HCEC 1CT (cell line): Measurements from ENCODE around the gene TSPAN11.
"Not testable (repeated sequence)": the region's sequence is repeated elsewhere in the genome, so short reads cannot be mapped to it uniquely, and the experiment has no call there.

Experiments used
- DNase-seq: peaks from one replicate; pipeline ENCODE4 v3.0.0-alpha.2; 2017

TSPAN11 gene

DNA sequence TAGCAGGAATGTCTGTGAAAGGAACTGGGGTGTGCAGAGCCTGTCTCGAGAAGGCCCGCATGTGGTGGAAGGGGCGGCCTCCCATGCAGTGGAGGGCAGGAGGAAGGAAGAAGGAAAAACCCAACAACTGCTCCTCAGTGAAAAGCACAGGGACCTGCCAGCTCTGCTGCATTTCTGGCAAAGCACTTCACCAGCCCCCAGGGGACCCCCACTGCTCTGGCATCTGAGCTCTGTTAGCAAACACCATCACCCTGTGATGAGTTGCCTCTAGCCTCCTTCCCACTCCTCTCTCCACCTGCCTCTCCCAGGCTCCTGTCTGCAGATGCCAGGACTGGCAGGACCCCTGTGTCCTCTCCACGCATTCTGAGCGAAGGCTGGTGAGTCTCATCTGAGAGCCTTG, 78.1 kb downstream of the TSPAN11 start:
- DNase-seq = no peak

DNA sequence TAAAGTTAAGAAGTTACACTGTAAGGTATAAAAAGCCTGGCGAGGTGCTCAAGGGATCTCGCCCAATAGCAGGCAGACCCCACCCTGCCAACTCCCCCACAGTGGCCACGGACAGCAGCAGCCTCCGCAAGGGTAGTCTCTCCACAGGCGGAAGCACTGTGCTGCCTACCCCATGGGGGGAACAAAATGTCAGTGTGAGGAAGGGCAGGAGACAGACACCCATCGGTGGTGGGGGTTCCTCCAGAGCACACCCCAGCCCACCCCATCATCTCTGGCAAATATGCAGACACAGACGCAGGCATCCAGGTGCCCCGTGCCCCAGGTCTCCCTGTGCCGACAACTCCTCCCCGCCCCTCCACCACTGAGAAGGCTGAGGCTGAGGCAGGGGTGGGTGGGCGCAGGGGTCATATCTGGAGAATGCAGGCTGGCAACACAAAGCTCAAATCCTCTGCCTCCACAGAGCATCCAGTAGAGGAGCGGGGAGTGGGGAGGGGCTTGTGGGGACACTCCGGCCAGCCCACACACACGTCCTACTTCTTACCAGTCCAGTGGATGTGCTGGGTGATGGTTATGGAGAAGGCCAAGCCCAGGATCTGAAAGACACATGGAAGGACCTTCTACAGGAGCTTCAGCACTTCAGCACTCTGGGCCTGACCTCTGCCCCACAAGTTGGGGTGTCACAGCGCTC, 78.9 kb downstream of the TSPAN11 start:
- DNase-seq = no peak

DNA sequence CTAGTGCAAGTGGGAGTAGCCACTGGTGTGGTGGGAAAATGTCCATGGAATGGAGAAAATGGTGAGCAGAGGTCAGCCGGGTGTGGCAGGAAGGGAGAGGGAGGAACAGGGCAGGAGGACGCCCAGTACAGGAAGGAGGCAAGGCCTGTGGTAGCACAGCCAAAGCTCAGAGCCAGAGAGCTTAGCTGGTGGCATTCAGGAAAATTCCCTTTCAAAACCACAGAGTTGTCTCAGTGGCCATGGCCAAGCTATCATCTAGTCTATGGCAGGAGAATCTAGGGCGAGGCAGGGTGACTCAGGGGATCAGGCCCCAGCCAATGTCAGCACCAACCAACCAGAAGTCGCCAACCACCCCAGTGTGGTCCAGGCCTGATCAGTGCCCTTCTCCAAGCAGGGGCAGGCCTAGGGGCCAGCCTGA, 79.4 kb downstream of the TSPAN11 start:
- DNase-seq = peak; percentile 55

DNA sequence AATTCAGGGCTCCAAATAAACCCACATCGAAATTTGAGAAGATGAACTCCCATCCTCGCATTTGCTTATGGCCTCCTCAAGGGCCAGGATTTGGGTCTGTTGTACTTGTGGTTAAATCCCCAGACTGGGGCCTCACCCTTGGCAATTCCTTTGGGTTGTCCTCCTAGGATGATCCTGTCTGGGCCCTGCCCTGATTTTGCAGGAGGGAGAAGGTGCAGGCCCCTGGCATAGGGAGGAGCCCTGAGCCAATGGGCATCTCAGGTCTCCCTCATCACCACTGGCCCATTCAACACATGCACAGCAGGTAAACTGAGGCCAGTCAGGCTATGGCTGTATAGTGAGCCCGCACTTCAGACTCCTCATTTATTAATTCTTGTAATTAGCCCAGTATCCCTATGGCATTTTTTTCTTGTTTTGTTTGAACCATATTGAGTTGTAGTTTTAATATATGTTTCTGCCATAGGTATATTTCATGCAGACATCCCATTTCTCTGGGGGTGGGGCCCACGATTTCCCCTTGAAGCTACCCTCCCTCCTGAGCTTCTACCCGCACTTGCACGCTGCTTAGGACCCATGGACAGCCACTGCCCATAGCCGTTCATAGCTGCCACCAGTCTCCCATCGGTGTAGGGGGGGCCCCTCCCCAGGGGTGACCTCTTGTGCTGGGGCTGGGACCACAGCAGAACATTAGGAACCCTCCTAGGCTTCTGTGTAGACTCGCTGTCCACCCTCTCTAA, 80.0 kb downstream of the TSPAN11 start:
- DNase-seq = no peak

DNA sequence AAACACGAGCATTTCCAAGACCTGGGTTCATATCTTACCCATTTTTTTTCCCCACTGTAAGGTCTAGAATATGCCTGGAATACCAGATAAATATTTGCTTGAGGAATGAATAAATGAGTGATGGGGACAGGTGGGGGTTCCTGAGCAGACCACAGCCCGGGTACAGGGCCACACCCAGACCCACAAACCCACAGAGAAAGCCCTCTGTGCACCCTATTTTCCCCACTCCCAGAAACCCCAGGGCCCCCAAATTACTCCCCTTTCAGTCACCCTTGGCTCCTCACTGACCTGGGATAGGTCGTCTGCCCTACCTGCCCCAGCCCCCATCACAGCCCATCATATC, 80.6 kb downstream of the TSPAN11 start:
- no peak for DNase-seq

DNA sequence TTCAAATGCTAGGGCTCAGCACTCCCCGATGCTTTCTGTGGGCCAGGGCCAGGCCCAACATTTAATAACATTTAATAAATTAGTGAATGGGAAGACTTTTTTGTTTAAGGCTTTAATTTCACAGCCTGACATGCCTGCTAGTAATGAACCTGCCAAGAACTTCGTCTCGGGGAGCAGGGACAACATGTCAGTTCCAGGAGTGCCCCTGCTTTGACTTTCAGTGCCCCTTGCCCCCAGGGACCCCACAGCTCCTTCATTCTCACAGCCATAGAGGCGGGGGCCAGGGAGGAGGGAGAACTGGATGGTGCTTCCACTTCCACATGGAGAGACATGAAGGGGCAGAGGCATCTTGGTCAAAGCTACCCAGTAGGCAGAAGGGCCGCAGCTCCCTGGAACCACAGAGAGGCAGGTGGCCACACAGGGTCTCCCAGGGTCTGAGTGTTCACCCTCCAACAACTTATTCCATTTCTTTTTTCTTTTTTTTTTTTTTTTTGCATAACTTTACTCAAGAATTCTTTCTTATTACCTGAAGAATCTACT, 81.2 kb downstream of the TSPAN11 start:
- no peak for DNase-seq

DNA sequence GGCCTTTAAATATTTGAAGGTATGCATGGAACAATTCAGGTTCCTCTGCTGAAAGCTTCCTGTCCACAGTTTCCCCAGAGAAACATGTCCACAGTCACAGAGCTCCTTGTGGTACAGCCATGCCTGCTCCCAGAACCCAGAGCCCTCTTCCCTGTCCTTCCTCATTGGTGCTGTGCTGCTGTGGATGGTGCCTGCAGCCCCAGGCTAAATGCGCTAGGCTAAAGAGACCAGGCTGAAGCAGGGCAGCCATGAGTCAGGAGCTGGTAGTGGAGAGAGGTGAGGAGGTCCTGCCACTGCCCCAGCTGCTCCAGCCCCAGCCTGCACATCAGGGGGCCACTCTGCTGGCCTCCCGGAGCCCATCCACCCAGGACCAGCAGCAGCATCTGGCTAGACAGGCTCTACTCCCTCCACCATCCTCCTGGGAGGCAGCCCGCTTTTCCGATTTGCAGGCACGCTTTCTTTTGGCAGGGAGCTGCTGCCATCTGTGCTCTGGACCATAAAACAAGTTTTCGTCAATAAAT, 81.8 kb downstream of the TSPAN11 start:
- DNase-seq = no peak

DNA sequence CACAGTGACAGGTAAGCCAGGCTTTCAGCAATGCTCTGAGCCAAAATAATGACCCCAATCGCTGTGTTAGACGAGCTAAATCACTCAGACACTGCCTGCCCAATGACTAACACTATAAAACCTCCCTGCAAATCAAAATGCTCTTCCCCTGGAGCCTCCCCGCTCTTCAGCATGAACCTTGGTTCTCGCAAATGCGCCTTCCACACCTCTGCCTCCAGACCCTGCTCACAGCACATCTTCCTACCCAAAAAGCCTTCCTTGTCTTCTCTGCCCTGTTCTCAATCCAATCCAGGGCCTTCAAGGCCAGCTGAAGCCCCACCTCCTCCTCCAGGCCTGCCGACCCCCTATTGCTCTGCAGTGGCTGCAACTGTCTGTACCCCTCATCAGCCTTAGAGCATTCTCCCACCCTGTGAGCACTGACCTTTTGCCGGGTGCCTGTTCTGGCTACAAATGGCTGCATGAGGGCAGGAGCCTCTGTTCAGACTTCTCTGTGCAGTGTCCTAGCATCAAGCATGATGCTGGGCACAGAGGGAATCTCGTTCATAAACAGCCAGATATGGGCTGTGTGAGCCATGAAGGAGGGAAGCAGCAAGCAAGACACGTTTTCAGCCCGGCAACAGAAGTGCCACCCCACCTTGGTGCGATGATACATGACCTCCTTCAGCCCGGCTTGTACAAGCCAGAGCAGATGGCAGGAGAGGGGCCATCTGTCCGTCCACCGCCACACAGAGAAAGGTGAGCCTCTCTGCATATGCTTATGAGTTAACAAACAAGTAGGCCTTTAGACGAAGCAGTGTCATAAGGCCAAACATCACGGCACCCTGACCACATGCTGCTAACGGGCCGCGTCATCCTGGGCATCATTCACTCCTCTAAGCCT, 82.7 kb downstream of the TSPAN11 start:
- DNase-seq = no peak

DNA sequence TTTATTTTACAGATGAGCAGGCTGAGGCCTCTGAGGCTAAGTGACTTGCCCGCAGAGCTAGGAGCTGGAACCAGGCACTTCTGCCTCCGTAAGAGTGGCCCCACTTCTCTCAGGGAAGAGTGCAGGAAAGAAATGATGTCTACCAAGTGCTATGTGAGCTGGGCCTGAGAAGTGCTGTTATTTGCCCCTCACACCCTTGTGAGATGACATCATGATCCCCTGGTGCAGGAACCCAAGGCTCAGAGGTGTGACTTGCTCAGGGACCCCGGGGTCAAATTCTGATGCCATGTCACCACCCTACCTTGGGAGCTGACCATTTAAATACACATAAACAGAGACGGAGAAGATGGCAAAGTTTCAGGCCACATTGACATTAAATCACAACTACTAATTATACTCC, 83.4 kb downstream of the TSPAN11 start:
- DNase-seq = no peak

DNA sequence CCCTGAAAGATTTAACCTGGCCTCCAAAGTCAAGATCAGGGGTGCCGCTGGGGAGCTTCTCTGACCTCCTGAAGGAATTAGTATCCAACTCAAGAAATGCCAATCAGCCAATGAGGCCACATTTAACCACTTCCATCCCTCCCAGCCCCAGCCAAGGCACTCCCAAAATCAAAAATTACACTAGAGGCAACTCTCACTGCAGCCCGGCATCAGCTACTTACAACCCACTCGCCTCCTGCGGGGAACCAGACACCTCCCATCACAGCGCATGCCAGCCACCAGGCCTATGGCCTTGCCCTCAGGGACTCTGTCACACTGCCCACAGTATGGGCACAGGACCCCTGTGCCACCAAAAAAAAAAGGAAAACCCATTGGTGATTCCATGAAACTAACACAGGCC, 84.8 kb downstream of the TSPAN11 start:
- no peak for DNase-seq

DNA sequence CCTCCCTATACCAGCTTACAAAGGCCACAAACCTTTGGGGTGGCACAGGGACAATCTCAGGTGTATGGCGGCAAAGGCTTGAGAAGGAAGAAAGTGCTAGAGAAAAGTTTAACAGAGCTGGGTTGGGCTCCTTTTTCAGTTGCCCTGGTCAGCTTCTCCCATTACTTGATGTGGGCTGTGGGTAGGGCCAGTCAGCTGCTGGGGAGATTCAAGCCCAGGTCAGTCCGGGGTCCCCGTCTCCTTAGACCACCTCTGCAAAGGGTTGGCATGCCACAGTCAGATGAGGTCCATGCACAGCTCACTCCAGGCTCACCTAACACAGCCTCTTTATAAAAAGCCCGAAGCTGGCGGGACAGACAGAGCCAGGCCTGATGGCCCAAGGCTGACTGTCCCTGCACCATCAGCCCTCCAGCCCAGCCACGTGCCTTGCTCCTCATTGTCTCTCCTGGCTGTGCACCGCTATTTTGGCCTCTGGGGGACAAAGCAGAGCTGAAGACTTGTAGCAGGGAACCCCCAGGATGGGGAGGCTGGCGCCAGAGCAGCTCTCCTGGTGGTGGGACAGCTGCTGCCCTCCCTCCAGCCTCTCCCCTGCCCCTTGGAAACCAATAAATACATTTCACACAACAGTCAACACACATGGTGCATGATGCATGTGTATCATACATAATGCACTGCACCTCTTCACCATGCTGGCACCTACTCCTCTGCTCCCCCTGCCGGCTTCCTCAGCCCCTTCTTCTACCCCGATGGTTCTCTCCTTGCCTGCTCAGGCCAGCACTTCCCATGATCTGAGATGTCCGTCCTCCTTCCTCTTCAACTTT, 85.4 kb downstream of the TSPAN11 start:
- no peak for DNase-seq

DNA sequence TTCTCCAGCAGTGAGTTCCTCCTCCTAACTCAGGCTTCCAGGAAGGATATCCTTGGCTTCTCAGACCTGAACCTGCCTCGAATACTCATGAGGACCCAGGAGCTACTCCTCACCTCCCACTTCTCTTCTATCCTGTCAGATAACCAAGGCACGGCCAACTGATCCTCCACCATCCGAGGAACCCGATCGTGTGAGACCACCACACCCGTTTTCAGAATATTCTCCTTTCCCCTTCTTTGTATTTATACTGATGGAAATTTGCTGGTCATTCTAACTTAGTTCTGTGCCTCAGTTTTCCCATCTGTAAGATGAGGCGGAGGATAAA, 86.0 kb downstream of the TSPAN11 start:
- DNase-seq = not testable (repeated sequence)

DNA sequence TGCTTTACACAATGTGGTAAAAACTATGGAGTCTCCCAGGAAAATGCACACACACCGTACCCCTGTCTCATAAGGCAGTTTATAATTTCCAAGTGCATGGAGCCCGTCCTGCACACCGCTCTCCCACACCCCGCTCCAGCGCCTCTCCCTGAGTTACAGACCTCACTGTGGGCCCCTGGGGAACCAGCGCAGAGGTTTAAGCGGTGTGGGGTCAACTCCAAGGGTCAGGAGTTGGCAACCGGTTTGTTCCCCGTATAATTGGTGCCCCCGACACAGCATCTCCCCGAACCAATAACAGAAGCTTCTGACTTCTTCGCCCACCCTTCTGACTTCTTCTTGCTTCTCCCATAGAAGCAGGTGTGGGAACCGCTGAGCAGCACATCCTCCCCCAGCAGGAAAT, 88.7 kb downstream of the TSPAN11 start:
- no peak for DNase-seq

DNA sequence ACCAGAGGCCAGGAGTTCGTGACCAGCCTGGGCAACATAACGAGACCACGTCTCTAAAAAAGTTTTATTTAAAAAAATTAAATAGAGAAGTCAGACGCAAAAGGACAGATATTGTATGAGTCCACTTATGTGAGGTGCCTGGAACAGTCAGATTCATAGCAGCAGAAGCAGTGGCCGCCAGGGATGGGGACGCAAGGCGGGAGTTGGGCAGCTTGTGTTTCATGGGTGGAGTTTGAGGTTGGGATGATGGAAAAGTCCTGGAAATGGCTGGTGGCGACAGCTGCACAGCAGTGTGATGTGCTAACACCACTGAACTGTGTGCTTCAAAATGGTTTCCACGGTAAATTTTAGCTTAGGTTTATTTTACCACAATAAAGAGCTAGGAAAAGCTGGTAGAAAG, 89.5 kb downstream of the TSPAN11 start:
- no peak for DNase-seq

DNA sequence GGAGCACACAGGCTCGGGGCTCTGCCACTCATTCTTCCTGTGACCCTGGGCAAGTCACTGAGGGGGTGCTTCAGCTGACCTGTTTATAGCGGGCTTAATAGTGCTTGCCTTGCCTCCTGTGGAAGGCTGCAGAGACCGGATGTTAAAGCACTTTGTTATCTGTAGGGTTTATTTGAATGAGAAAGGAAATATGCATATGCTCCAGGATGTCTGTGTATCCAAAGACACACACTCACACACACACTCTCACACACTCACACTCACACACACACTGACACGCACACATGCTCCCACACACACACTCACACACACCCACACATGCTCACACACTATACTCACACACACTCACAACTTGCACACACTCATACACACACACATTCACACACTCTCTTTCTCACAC, 91.0 kb downstream of the TSPAN11 start:
- DNase-seq = no peak

DNA sequence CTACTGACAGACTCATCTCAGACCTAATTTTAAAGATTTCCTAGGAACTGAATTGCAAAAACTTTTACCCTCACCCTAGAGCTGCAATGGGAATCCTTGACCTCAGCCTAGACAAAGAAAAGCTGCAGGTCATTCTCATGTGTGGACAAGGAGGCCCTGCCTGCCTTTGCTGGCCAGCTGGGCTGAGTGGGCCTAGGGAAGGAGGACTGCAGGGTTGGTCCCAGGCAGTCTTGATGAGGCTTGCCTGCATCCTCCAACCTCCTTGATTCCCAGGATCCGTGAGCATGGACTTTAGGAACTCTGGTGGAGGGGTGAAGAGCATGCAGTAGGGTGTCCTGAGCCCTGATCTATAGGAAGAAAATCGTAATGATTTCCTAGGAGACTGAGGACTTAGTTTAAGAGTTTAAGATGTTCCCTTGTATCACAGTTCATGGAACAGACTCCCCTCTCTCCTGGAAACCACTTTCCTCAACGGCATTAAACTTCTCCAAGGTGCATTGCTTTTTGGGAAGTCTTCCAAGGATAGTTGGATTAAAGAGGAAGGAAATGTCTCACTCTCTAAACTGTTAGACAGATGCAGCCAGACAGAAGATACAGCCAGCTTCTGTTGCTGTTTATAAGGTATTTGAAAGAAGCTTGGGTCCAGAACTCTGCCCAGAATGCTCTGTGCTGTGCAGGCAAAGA, 91.7 kb downstream of the TSPAN11 start:
- DNase-seq = no peak

DNA sequence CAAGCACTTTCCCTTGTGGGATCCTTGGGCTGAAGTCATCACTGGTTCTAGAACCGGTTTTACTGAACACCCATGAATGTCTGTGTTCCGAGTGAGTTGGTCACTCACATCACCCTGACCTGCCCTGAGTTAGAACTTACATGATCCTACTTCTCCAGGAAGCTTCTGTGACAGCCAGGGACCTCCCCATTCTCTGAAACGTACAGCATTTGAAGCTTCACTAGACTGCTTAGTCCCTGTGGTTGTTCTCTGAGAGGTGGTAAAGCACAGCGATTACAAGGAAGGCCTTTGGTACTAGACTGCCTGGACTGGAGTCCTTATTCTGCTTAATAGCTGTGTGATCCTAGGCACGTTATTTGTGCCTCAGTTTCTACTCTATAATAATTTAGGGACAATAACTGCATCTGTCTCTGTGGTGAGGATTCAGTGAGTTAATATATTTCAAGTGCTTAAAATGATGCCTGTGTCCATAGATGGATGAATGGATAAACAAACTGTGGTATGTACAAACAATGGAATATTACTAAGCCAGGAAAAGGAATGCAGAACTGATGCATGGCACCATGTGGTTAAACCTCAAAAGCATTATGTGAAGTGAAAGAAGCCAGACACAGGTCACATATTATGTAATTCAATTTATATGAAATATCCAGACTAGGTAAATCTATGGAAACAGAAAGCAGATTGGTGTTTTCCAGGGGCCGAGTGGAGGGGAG, 92.4 kb downstream of the TSPAN11 start:
- no peak for DNase-seq

DNA sequence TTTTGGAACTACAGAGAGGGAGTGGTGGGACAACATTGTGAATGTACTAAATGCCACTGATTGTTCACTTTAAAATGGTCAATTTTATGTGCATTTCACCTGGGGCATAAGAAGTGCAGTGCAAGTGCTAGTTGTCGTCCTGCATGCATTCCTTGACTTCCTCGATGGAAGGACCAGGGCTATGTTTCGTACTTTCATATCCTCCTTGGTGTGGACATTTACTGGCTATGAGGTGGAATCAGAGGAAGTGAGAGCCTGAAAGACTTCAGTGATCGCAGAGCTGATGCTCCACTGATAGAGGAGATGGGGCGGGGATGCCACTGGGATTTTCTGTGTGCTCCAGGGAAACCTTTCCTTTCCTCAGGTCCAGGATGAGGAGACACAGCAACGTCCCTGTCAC, 93.0 kb downstream of the TSPAN11 start:
- DNase-seq = no peak

DNA sequence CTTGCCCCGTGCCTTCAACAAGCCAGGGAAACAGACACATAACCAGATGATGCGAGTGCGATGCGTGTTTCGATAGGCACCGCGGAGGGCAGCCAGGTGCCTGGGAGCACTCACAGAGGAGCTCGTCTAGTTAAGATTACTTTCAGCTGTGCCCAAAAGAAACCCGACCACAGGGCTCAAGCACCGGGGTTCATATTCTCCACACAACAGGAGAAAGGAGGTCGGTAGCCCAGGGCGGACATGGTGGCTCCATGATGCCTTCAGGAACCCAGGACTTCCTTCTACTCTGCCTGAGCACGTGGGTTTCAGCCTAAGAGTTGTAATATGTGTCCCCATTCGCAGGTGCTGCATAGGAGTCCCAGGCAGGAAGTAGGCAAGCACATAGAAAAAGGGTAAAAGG, 93.4 kb downstream of the TSPAN11 start:
- no peak for DNase-seq

DNA sequence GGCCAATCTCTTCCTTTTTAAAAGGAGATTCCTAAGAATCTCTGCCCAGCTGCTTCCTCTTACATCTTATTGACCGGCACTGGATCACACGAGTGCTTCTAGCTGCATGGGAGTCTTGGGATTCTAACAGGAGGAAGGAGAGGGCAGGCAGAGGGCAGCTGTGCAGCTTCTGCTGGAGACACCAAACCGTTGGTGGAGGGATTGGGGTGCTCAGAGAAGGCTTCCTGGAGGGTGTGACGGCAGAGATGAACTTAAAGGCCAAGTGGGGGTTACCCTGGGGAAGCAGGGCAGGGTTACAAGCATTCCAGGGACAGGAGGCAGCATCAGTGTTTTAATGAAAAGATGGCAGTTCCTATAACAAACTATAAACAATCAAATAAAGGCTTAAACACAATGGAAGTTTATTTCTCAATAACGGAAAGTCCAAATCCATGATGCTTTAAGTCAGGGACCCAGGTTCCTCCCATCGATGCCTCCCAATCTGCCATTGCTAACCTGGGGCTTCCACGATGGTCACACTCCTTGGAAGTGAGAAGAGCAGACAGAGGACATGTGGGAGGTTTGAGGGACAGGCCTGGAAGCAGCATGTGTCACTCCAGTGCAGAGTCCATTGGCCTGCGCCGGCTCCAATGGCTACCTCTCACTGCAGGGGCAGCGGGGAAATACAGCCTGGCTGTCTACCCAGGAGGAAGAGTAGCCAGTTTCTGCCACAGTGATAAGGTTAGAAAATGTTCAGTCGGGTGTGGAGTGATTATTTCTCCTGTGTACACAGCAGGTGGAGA, 94.0 kb downstream of the TSPAN11 start:
- DNase-seq = no peak
